OCI-LY7 (cell line): ENCODE measurements around the gene XPO1. TPM values are rescaled to one million over a fixed set of nuclear protein-coding genes. Genes with fewer than 3 reads are reported as not detected.
A peak's percentile ranks its signal among the peaks of the same experiment; 100 is the strongest.
"Not testable (repeated sequence)": the region's sequence is repeated elsewhere in the genome, so short reads cannot be mapped to it uniquely, and the experiment has no call there.

Source experiments
- BruUV-seq: library from RNA; stranded (reverse); fragments of 400-500 nt; replicated peaks from 2 replicates; lab custom pipeline; 2021; lab: Mats Ljungman, UMichigan
- CTCF ChIA-PET: fragments of 300-600 bp; sonication (Branson Sonifier 250); formaldehyde crosslinking; loops from one replicate; lab custom pipeline; 2022; ENCODE audit warnings: antibody characterized with exemption; ENCODE audit not compliant: unreplicated experiment; lab: Charles Lee
- POLR2A ChIA-PET: fragments of 300-600 bp; sonication (Branson Sonifier 250); formaldehyde crosslinking; loops from one replicate; lab custom pipeline; 2022; ENCODE audit warnings: antibody characterized with exemption; lab: Charles Lee
- DNase-seq: peaks from one replicate; pipeline ENCODE4 v3.0.0-alpha.2; 2015; ENCODE audit warnings: low spot score
- H2AFZ ChIP-seq: fragments of 200-600 bp; sonication (generic), shearing (Covaris generic); 2 replicates; pipeline ENCODE4 v1.6.1; 2014; ENCODE audit warnings: mild to moderate bottlenecking, antibody characterized with exemption, low read length, moderate library complexity
- H3K27ac ChIP-seq: fragments of 200-600 bp; sonication (generic); 2 replicates; pipeline ENCODE4 v1.5.1; 2014; ENCODE audit warnings: mixed run types, low read depth, mild to moderate bottlenecking, moderate library complexity, low read length, inconsistent platforms; ENCODE audit not compliant: poor library complexity, severe bottlenecking
- H3K36me3 ChIP-seq: fragments of 200-600 bp; sonication (generic); 2 replicates; pipeline ENCODE4 v1.6.1; 2014; ENCODE audit warnings: mild to moderate bottlenecking, antibody characterized with exemption, low read length, moderate library complexity, mixed read lengths; ENCODE audit not compliant: insufficient read depth
- H3K4me1 ChIP-seq: fragments of 200-600 bp; sonication (generic); 2 replicates; pipeline ENCODE4 v1.5.1; 2014; ENCODE audit warnings: mild to moderate bottlenecking, low read length; ENCODE audit not compliant: insufficient read depth, poor library complexity, severe bottlenecking
- H3K4me2 ChIP-seq: fragments of 200-600 bp; sonication (generic); 2 replicates; pipeline ENCODE4 v1.6.1; 2014; ENCODE audit warnings: mild to moderate bottlenecking, low read length
- H3K4me3 ChIP-seq: fragments of 200-600 bp; sonication (generic); 2 replicates; pipeline ENCODE4 v1.5.1; 2014; ENCODE audit warnings: mild to moderate bottlenecking, low read depth, low read length; ENCODE audit not compliant: poor library complexity, severe bottlenecking
- H3K79me2 ChIP-seq: fragments of 200-600 bp; sonication (generic); 2 replicates; pipeline ENCODE4 v1.6.1; 2016; ENCODE audit warnings: low read depth, mild to moderate bottlenecking, low read length, moderate library complexity, mixed read lengths; ENCODE audit not compliant: insufficient read depth
- H3K9me2 ChIP-seq: fragments of 200-600 bp; sonication (generic); 2 replicates; pipeline ENCODE4 v1.6.1; 2016; ENCODE audit warnings: mild to moderate bottlenecking, low read length, mixed read lengths; ENCODE audit not compliant: insufficient read depth
- H3K9me3 ChIP-seq: fragments of 200-600 bp; sonication (generic); 2 replicates; pipeline ENCODE4 v1.6.1; 2014; ENCODE audit warnings: mild to moderate bottlenecking, mixed run types, low read length, mixed read lengths
- H4K20me1 ChIP-seq: fragments of 200-600 bp; sonication (generic); 2 replicates; pipeline ENCODE4 v1.6.1; 2014; ENCODE audit warnings: mild to moderate bottlenecking, antibody characterized with exemption, low read length, moderate library complexity, mixed read lengths; ENCODE audit not compliant: insufficient read depth
- CTCF ChIP-seq: fragments of 200-600 bp; sonication (generic); conservative IDR thresholded peaks from 2 replicates; pipeline ENCODE4 v1.5.1; 2014; ENCODE audit warnings: mild to moderate bottlenecking, antibody characterized with exemption, low read length, moderate library complexity, mixed read lengths
- EZH2phosphoT487 ChIP-seq: fragments of 200-600 bp; sonication (generic); IDR thresholded peaks from 2 replicates; pipeline ENCODE4 v1.6.1; 2018; ENCODE audit warnings: low read depth, borderline replicate concordance, mild to moderate bottlenecking, mixed run types, antibody characterized with exemption, low read length, moderate library complexity, mixed read lengths
- intact Hi-C: fragments of 100-400 bp; cut with micrococcal nuclease; formaldehyde crosslinking; loops from one replicate; pipeline ENCODE4 v1.10.0; 2022; ENCODE audit not compliant: unreplicated experiment
- total RNA-seq, 2 experiments: library from RNA; depleted of rRNA in 1 of 2; stranded (reverse); fragments of >200 nt in 1 of 2; shearing (Covaris generic) in 1 of 2; gene quantifications; 2 replicates each; pipeline ENCODE4 v1.2.3, GENCODE V29; 2014 to 2022

XPO1 gene
- total RNA-seq, 2 experiments from 2014 or later, result 177 to 287 TPM

GRCh38 chr2:61492476-61492875 is 45.7 kb downstream of the XPO1 start:
- Histone ChIP-seq H3K36me3 (peaks cover 100% of the 10 kb centered on the region), H4K20me1 (peaks cover 15% of the 10 kb centered on the region; the same call in 1 of the 2 replicates), H3K4me2 (no peak overlapping the region), H2AFZ (no peak overlapping the region), H3K4me1 (peaks cover 22% of the 10 kb centered on the region), H3K27ac (peak overlapping the region; percentile 63), H3K79me2 (peaks cover 66% of the 10 kb centered on the region; the same call in 1 of the 2 replicates), H3K9me2 (no peaks in the 10 kb centered on the region), H3K4me3 (no peak overlapping the region), H3K9me3 (no peaks in the 10 kb centered on the region)
- intact Hi-C loops, result no loop called here
- BruUV-seq, result TSS peak; percentile 68
- CTCF ChIA-PET, result no interaction called here
- no peak for DNase-seq
- POLR2A ChIA-PET, result interaction anchor here (0.9 kb wide), 1 partner anchor 8 kb away, joined by 5 read pairs; no protein-coding TSS in a partner anchor
- no peak for TF ChIP-seq CTCF
- TF ChIP-seq EZH2phosphoT487, result no peak

GRCh38 chr2:61485281-61485680 is 52.9 kb downstream of the XPO1 start:
- Histone ChIP-seq H2AFZ (no peak overlapping the region), H3K9me2 (no peaks in the 10 kb centered on the region), H3K4me1 (no peaks in the 10 kb centered on the region), H3K4me3 (no peak overlapping the region), H3K4me2 (no peak overlapping the region), H3K27ac (no peak overlapping the region), H3K79me2 (peaks cover 50% of the 10 kb centered on the region; the same call in 1 of the 2 replicates), H3K36me3 (peaks cover 99% of the 10 kb centered on the region), H3K9me3 (no peaks in the 10 kb centered on the region), H4K20me1 (peaks cover 7% of the 10 kb centered on the region; the same call in 1 of the 2 replicates)
- POLR2A ChIA-PET, result no interaction called here
- DNase-seq, result no peak
- no TSS peak for BruUV-seq
- CTCF ChIA-PET, result no interaction called here
- TF ChIP-seq EZH2phosphoT487 (no peak), CTCF (no peak)
- intact Hi-C loops, result no loop called here

DNA sequence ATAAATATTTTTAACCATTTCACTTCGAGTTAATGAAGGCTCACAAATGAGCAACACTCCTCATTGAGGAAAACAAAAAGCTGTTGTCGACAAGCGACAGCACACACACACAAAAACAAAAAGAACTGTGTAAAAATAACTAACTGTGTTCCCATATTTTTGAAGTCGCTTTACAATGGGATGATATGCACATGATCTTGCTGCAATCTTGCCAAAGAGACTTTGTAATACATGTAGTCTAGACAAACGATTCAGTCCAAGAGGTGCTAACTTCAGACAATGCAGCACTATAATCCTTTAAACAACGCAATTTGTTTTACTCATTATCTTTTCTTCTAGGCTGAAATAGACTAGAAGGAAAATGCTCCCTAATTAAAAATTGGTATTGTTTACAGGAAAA is 60.1 kb downstream of the XPO1 start:
- H3K36me3 ChIP-seq, result peaks cover 84% of the 10 kb centered on the region
- H4K20me1 ChIP-seq, result no peaks in the 10 kb centered on the region
- no peak overlapping the region for H3K4me3 ChIP-seq
- peaks cover 19% of the 10 kb centered on the region; the same call in 1 of the 2 replicates for H3K79me2 ChIP-seq
- BruUV-seq, result TSS peak; percentile 90
- no peaks in the 10 kb centered on the region for H3K4me1 ChIP-seq
- H2AFZ ChIP-seq, result no peak overlapping the region
- intact Hi-C loops, result no loop called here
- no peaks in the 10 kb centered on the region for H3K9me3 ChIP-seq
- no peak for DNase-seq
- TF ChIP-seq EZH2phosphoT487 (no peak), CTCF (no peak)
- H3K4me2 ChIP-seq, result no peak overlapping the region
- ChIA-PET CTCF (no interaction called here), POLR2A (interaction anchor here (0.7 to 0.9 kb wide), 2 partner anchors 71 to 78 kb away, joined by 3 to 4 read pairs; no protein-coding TSS in a partner anchor)
- H3K9me2 ChIP-seq, result no peaks in the 10 kb centered on the region
- H3K27ac ChIP-seq, result no peak overlapping the region

DNA sequence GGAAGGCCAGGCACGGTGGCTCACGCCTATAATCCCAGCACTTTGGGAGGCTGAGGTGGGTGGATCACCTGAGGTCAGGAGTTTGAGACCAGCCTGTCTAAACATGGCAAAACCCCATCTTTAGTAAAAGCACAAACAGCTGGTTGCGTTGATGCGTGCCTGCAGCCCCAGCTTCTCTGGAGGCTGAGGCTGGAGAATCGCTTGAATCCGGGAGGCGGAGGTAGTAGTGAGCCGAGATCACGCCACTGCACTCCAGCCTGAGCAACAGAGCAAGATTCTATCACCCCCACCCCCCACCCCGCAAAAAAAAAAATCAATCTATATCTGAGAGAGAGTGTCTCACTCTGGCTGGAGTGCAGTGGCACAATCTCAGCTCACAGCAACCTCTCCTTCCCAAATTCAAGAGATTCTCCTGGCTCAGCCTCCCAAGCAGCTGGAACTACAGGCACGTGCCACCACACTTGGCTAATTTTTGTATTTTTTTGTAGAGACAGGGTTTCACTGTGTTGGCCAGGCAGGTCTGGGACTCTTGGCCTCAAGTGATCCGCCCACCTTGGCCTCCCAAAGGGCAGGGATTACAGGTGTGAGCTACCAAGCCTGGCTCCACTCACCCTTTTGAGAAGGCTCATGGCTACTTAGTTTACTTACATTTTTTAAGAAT is 61.1 kb downstream of the XPO1 start:
- DNase-seq, H3K27ac ChIP-seq, H3K9me3 ChIP-seq, CTCF ChIA-PET, POLR2A ChIA-PET, BruUV-seq, H3K4me3 ChIP-seq, H3K4me1 ChIP-seq, H4K20me1 ChIP-seq, H2AFZ ChIP-seq, H3K9me2 ChIP-seq, H3K4me2 ChIP-seq, intact Hi-C loops: not testable (repeated sequence)
- peaks cover 22% of the 10 kb centered on the region; the same call in 1 of the 2 replicates for H3K79me2 ChIP-seq
- H3K36me3 ChIP-seq, result peaks cover 84% of the 10 kb centered on the region
